Stimulated activated CD4-positive, alpha-beta T cell treated with anti-CD3 and anti-CD28 coated beads, Interleukin-2, amount 100 ng/mL, for 4 hours (primary cell): ENCODE data around the gene KCNMB2.
"Not testable (repeated sequence)": the region's sequence is repeated elsewhere in the genome, so short reads cannot be mapped to it uniquely, and the experiment has no call there.

Experiments used
- DNase-seq: peaks from one replicate; pipeline ENCODE4 v3.0.0-alpha.2; 2020; ENCODE audit warnings: low read depth

KCNMB2 gene

DNA sequence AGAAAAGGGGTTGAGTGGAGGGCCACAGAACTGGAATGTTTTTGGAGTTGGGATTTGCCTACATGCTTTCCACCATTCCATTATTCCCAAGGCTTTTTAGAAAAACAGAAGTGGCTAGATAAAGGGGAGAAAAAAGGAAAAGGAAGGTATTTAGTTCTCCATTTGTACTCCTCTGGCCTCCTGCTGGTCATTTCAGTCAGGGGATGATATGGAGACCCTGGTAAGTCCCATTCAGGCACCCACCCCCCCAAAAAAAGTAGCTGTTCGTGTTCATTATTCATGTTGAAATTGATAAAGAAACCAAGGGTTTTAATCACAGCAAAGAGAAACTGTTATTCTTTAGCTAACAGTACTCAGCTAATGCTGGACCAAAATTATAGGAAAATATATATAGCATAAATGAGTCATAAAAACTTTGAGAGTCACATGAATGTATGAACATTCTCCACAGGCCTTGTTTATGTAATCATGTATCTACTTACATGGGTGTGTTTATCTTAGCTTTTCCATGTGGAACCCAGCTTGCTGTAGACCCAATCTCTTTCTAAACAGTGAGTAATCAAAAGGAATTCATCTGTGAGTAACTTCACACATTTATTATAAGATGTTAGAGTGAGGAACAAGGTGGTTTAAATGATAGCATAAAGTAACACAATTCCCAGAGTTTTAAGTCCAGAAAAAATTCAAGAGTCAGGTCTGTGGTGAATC lies 167.2 kb downstream of the KCNMB2 start:
- DNase-seq: no peak

DNA sequence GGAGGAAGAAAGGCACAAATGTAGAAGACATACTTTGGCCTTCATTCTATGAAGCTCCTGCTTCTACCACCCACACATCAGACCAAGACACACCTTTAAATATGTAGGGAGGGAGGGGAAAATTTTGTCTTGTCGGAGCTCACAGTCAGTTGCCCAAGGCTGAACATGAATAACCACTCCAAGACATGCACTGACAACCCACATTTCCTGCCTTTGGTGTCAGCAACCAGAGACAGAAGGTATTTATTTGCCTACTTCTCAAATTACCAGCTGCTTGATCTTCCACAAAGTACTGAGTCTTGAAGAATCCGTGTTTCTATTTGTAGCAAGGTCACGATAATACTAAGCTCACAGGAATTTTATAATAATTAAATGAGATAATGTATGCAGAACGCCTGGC lies 169.7 kb downstream of the KCNMB2 start:
- DNase-seq: no peak

GRCh38 chr3:178706411-178706810 lies 170.2 kb downstream of the KCNMB2 start:
- no peak for DNase-seq

DNA sequence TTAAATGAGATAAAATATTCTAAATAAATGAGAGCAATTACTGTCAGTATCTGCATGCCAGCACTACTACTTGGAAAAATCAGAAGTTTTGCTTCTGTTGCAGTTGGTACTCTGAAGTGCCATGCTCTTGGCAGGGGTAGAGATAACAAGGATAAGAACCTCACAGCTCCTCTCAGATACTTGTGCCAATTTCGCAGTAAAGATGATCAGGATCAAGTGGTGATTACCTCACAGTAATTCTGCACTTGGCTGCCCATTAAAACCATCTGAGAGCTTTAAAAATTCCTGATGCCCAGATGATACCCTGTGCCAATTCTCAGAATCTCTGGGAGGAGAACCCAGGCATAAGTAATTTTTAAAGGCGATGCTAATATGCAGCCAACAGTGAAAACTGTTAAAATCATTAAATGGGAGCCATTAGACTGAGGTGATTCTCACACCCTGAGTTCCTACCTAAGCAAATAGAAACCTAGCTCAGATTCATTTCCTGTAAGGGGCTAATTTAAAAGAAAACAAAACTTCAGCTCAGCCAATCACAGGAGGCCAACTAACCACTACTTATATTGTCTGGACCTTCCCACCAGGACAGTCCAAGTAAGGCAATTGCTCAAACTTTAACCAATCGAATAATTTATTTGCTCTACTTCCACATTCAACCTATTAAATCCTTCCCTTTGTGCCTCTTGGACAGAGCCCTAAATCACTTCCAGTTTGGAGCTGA lies 171.2 kb downstream of the KCNMB2 start:
- no peak for DNase-seq

- DNase-seq: no peak
These were observed 172.8 kb downstream of the KCNMB2 start for GRCh38 chr3:178709051-178709450.

GRCh38 chr3:178711753-178712152 lies 175.5 kb downstream of the KCNMB2 start:
- DNase-seq: no peak

- DNase-seq: no peak
These were observed 176.0 kb downstream of the KCNMB2 start for GRCh38 chr3:178712247-178712646.

DNA sequence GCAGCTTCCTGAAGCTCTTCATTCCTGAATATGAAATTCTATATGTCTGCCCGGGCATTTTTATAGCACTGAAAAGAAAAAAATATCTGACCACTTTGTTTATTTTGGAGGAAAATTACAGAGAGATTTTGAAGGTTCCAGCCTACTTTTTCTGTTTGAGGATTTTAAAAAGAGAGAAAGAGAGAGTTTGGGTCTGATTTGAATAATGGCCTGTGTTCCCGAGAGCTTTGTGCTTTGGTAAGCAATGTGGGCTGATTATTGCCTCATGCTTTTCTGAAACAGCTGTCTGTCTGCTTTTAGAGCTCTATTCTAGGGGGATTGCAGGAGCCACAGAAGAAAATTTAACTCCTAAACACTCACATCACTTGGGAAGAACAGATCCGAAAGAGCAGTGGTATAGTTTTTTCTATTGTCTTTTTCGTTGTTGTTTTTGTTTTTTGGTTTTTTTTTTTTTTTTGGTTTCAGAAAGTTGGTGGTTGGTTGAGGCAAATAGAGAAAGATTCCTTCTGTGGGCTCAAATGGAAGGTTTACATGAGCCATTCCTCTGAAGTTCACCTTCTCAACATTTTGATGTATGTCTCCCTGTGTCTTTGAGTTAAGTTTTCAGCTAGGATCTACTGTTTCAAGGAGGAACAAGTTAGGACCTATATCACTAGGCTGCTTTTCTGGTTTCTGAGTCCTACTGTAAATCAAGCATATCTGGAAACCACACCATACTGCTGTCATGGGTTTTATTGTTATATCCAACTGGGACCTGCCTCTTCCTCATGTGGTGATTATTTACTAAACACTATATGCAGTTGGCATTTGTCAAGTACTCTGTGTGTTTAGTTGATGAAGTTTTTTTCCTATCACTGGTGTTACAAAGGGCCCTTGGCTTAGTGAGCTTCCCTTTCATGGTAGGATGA lies 178.9 kb downstream of the KCNMB2 start:
- no peak for DNase-seq

DNA sequence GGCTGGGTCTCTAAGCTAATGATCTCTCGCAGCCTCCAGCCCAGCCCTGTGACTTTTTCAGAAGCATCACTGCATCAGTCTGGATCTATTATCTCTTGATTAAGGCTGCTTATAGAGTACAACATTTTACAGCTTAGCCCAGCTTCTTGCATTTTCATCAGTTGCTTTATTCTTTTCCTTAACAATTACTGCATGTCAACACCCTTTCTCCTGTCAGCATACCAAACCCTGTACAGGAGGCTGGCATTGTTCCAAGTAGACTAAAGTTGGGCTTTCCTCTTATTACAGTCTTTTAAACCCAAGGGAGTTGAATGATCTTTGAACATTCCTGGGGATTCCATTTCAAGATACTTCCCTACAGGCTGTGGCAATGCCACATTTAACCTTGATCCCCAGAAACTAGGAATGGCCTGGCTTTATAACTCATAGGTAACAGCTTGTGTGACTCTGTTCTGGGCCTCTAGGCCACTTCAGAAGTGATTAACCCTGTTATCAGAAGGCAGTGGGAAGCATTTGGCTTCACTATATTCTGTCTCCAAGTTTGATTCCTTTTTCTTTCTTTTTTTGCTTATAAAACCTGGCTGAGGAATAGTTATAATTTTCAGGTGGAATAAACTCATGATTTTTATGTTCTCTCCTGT lies 182.9 kb downstream of the KCNMB2 start:
- DNase-seq: no peak

DNA sequence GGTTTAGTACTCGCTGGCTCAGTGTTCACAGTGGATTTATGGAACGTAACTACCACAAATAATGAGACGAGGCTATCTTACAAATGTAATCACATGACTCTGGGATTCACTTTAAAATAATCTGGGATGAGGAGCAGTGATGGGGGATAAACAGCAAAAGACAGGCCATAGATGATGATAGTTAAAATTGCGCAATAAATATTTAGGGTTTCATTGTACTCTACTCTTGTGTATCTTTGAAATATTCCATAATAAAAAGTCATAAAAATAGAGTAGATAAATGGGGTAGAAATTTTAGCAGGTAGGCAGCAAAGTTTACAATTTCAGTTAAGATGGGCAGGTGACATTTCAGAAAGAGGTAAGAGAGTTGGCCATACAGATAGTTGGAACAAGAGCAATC lies 196.6 kb downstream of the KCNMB2 start:
- no peak for DNase-seq

- DNase-seq: no peak
These were observed 198.9 kb downstream of the KCNMB2 start for GRCh38 chr3:178735032-178735674.

GRCh38 chr3:178736300-178736699 lies 200.1 kb downstream of the KCNMB2 start:
- no peak for DNase-seq

DNA sequence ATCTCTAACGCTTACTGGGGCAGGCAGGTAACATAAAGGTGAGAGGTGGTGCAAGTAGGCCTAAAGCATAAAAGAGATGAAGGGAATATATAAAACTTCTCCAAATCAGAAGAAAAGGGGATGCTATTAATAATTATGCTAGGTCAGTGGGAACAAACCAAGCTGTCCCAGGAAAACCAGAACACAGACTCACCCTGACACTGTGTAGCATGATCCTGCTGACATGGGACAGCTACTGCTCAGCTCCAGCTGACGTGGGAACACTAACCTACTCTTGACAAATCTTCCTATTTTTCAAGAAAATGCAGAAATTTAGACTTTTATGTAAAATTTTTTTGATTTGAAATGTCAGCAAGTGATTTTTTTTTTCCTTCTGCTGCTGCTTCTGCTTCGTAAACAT lies 203.5 kb downstream of the KCNMB2 start:
- no peak for DNase-seq

DNA sequence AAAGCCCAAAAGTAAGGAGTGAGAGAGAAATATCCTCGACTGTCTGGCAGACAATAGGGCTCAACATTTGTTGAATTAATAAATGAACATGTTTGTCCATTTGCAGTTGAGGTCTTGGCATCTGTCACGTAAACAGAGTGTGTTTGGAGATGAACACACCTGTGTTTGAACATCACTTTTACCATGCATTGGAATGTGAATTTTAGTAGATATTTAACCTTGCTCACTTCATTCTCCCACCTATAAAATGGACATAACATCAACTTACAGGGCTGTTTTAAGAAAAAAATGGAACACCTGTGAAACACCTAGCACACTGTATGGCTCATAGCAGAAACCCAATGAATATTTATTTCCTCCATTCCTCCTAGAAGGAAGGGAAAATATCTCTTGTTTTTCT lies 204.8 kb downstream of the KCNMB2 start:
- no peak for DNase-seq

DNA sequence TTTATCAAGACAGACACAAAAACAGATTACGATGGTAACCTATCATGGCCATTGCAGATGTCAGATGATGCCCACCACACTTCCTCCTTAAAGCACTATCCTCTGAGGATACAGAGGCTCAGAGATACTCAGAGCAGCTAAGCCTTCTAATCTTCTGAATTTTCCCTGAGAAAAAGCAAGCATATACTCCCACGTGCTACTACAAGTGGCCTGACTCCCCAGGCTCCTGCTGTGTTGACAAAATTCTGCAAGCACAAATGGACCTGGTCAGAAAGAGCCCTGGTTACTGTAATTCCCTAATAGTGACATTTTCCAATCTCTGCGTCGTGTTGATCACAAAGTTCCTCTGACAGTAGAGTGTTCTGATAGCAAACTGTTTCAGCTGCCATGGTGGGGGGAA lies 207.1 kb downstream of the KCNMB2 start:
- no peak for DNase-seq

GRCh38 chr3:178745861-178746655 lies 209.8 kb downstream of the KCNMB2 start:
- DNase-seq: not testable (repeated sequence)

- DNase-seq: no peak
These were observed 212.6 kb downstream of the KCNMB2 start for GRCh38 chr3:178748874-178749273.

DNA sequence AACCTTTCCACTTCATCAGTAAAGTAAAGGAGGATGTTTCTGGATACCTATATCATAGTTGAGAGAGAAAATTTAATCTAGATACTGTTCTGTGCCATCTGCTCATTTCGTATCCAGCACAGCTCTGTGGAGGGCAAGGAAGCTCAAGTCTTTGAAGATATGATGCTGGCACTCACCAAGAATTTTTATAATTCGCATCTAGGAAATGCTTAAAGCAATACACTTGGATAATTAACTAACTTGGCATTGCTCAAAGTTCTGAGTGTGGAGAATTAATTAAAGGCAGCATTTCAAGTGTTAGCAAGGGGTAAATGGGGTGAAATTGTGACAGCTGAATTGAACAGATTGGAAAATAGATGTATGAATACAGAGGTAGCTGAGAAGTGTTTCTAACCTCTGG lies 213.2 kb downstream of the KCNMB2 start:
- no peak for DNase-seq

DNA sequence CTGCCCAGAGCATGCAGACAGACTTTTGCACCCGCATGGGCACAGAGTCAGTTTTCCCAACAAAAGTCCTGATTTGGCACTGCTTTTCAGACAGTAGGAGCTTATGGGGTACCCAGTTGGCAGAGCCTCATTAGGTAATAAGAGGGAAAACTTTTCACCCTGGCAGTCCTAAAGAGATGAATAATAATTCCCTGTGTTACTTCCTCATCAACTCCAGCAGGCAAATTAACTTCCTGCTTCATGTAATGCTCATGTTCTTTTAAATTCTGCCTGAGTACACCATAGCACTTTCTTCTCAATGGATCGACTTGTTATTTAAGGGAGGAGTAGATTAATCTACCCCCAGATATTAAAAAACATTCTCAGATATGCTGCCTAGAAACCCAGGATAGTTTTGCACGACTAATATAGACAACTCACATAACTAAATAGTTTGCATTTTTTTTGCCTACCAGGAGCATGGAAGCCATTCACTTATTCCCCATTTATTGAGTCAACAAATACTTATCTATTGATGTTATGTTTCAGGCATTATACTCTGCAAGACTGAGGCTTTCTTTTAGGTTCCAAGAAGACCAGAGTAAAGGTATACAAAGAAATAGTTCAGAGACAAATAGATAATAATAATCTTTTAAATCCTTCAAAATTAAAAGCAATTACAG lies 214.5 kb downstream of the KCNMB2 start:
- no peak for DNase-seq

DNA sequence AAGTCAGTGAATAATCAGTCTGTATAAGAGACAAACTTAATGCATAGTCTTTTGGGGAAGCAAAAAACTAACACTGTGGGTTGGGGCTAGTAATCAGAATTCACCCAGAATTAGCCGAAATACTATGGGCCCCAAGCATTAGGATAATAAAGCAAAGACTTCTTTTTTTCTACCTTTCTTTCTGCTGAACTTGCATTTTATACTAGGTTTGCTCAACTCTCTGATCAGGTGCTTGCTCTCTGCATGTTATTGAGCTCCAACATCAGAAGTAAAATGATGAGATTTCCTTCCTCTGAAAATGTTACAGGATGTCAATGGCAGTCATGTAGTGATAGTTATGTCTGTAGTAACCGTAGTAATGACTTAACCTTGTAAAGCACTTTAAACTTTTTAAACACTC lies 216.6 kb downstream of the KCNMB2 start:
- DNase-seq: no peak
